Mucosa of descending colon (tissue), 3 donors: Measurements from ENCODE around the gene TP63. TPM values are rescaled to one million over a fixed set of nuclear protein-coding genes. Genes with fewer than 3 reads are reported as not detected.

ENCODE experiments used
- ATAC-seq: fragments of 200-7000 bp; cut with Tn5 transposase; one replicate; pipeline ENCODE4 v1.9.1; 2020; ENCODE audit warnings: mild to moderate bottlenecking, moderate library complexity
- DNase-seq, 3 donors: peaks; one replicate each; pipeline ENCODE4 v3.0.0-alpha.2; 2020
- H3K36me3 ChIP-seq: fragments of 200-600 bp; one replicate; pipeline ENCODE4 v1.8.0; 2021; ENCODE audit warnings: low read depth, mild to moderate bottlenecking
- H3K4me1 ChIP-seq: fragments of 200-600 bp; one replicate; pipeline ENCODE4 v1.8.0; 2021; ENCODE audit warnings: low read depth, mild to moderate bottlenecking
- H3K4me3 ChIP-seq: fragments of 200-600 bp; one replicate; pipeline ENCODE4 v1.8.0; 2021; ENCODE audit warnings: mild to moderate bottlenecking
- H3K9me3 ChIP-seq: fragments of 200-600 bp; one replicate; pipeline ENCODE4 v1.8.0; 2021; ENCODE audit warnings: mild to moderate bottlenecking
- intact Hi-C, 2 donors: fragments of 100-400 bp; cut with DNase I in 1 of 2; cut with micrococcal nuclease in 1 of 2; formaldehyde crosslinking; loops; one replicate each; pipeline versions ENCODE4 v1.11.0 to v1.11.1; 2022; cut with DNase I, micrococcal nuclease
- total RNA-seq, 3 donors: library from RNA; stranded (reverse); fragmentation: NEBNext Ultra II Directional in 2 of 3; extraction: Animal tissue kit (Norgen Biotek cat#: 25700) in 2 of 3; gene quantifications; one replicate each; pipeline versions ENCODE4 v1.2.1 to v1.2.4, GENCODE V29; 2021 to 2023
- TF ChIP-seq, protein P1 (sequence below): fragments of 200-600 bp; IDR thresholded peaks from one replicate; pipeline ENCODE4 v1.8.0; 2022; ENCODE audit warnings: antibody characterized with exemption, mild to moderate bottlenecking
- donor health status: DM: no; HTN: no; CAD: no; lungs with moderate emphysema.
- donor health status: DM: no; HTN: no; CAD: no.
- donor health status: DM: no; HTN: yes; CAD: no.

The TP63 gene
- total RNA-seq, 3 donors from 2014 or later: 0.31 to 0.57 TPM; not detected in 1

DNA sequence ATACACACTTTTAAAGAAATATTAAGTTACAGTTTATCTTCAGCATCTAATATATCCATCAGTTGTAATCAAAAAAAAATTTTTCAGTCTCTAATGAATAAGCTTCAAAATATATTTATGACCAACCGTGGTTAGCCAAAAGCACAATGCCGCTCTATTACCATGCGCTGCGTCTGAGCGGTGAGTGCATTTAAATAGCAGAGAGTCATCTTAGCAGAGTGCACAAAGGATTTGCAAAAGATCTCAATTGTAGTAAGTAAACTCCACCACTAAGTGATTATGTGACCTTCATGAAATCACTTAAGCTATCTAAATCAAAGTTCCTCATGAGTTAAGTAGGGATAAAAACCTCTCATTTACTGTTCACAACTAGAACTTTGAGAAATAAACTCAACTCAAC, 4.9 kb downstream of the TP63 start:
- no peak for ATAC-seq
- Histone ChIP-seq H3K4me3 (no peak overlapping the region), H3K36me3 (no peaks in the 10 kb centered on the region), H3K9me3 (no peaks in the 10 kb centered on the region), H3K4me1 (no peaks in the 10 kb centered on the region)
- intact Hi-C loops: no loop called here
- TF ChIP-seq, protein P1, sequence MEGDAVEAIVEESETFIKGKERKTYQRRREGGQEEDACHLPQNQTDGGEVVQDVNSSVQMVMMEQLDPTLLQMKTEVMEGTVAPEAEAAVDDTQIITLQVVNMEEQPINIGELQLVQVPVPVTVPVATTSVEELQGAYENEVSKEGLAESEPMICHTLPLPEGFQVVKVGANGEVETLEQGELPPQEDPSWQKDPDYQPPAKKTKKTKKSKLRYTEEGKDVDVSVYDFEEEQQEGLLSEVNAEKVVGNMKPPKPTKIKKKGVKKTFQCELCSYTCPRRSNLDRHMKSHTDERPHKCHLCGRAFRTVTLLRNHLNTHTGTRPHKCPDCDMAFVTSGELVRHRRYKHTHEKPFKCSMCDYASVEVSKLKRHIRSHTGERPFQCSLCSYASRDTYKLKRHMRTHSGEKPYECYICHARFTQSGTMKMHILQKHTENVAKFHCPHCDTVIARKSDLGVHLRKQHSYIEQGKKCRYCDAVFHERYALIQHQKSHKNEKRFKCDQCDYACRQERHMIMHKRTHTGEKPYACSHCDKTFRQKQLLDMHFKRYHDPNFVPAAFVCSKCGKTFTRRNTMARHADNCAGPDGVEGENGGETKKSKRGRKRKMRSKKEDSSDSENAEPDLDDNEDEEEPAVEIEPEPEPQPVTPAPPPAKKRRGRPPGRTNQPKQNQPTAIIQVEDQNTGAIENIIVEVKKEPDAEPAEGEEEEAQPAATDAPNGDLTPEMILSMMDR: no peak
- no peak for DNase-seq

DNA sequence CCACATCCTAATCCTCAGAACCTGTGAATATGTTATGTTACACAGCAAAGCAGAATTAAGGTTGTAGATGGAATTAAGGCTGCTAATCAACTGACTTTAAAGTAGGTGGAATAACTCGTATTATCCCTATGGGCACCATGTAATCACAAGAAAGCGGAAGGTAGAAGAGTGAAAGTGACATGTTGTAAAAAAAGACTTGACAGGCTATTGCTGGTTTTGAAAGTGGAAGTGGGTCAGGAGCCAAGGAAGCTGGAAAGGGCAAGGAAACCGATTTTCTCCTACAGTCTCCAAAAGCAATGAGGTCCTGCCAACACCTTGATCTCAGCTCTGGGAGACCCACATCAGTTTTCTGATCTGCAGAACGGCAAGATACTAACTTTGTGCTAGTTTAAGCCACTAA, 6.6 kb downstream of the TP63 start:
- no peak for DNase-seq
- Histone ChIP-seq H3K9me3 (no peaks in the 10 kb centered on the region), H3K4me1 (no peaks in the 10 kb centered on the region), H3K36me3 (no peaks in the 10 kb centered on the region), H3K4me3 (no peak overlapping the region)
- TF ChIP-seq, protein P1: no peak
- intact Hi-C loops: no loop called here
- ATAC-seq: no peak

DNA sequence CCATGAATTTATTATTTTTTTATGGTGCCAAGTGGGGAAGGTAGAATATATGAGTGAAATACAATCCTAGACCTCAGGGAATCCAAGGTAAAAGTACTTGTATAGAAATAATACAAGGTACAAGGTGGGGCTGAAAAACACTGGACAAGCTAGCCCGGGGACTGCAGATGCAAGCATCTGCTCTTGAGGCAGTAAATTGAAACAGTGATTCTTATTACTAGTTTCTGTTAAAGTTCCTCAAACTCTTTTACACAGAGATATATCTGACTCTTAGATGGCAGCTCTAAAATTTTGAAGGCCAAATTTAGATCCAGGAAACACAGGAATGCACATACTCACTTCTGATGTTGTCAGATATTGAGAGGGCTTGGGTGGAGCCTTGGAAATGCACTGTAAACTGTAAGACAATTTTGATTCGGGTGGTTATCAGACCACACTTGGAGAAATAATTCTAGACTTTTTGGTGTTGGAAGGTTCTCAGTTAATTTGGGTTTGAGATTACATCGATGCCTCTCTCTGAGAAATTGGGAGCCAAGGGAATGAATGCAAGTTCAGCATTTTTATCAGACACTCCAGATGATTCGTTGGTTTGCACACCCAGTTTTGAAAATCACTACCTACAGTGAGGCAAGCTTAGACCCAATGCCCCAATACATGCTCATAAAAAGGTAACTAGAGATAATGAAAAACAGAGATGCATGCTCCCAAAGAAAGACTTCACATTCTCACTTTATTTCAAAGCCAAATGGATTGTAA, 7.3 kb downstream of the TP63 start:
- Histone ChIP-seq H3K9me3 (no peaks in the 10 kb centered on the region), H3K4me3 (no peak overlapping the region), H3K4me1 (no peaks in the 10 kb centered on the region), H3K36me3 (no peaks in the 10 kb centered on the region)
- TF ChIP-seq, protein P1: no peak
- intact Hi-C loops: no loop called here
- no peak for ATAC-seq
- DNase-seq: no peak

DNA sequence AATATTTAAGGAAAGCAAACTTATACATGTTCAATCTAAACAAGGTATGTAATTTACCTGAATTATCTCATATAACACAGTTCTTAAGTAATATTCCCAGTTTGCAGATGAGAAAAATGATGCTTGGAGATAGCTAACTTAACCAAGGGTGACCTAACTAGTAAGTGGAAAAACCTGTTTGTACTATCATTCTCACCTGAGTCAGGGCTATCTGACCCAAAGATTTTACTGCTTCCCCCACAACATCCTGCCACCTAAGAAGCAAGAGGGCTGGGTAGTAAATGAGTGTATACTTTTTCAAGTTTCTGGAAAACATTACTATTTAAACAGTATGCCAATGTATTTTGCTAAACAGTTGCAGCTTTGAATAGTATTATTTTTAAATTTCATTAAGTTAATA, 10.6 kb downstream of the TP63 start:
- Histone ChIP-seq H3K36me3 (no peaks in the 10 kb centered on the region), H3K4me1 (no peaks in the 10 kb centered on the region), H3K4me3 (no peak overlapping the region), H3K9me3 (no peaks in the 10 kb centered on the region)
- TF ChIP-seq, protein P1: no peak
- intact Hi-C loops: no loop called here
- DNase-seq: no peak
- ATAC-seq: no peak

DNA sequence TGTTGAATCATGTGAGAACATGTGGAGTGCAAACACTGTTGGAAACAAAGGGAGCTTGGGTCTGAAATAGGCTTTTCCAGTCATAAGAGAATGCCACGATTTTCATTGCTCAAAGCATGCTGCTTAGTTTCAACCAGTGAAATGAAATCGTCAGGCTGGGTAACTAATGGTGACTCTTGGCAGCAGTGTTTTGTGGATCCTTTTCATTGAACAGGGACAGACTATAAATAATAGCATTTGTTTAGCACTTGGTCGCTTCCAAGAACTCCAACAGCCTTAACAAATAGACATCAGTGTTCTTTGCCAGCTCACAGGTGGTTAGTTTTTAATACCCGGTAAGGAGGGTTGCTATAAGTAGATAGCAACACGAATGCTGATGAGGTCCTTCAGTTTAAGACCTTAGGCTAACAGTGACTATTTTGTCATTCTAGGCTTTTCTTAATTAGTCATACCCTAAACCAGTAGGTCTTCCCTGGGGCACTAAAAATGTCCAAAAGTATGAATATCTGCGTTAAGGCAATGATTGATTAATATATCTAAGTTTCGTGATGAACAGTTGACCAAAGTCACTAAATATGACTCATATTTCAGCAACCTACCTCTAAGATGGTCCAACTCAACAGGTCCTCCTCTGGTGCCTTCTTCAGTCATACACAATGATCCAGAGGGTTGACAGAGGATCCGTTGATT, 15.8 kb downstream of the TP63 start:
- no peak overlapping the region for H3K4me3 ChIP-seq
- no peaks in the 10 kb centered on the region for H3K36me3 ChIP-seq
- no peaks in the 10 kb centered on the region for H3K4me1 ChIP-seq
- H3K9me3 ChIP-seq: no peaks in the 10 kb centered on the region
- TF ChIP-seq, protein P1: no peak
- intact Hi-C loops: no loop called here
- DNase-seq: no peak
- ATAC-seq: no peak
